Articular chondrocyte of knee joint (primary cell): ENCODE results near the gene EGR4. TPM values are rescaled to one million over a fixed set of nuclear protein-coding genes. Genes with fewer than 3 reads are reported as not detected.

Source experiments
- small RNA-seq: library from RNA; depleted of rRNA; stranded (forward); fragments of <200 nt; gene quantifications from one replicate; pipeline ENCODE3, GENCODE V24; 2012
- total RNA-seq: library from RNA; depleted of rRNA; stranded (reverse); fragments of >200 nt; gene quantifications from 2 replicates; pipeline ENCODE4 v1.2.3, GENCODE V29; 2012

EGR4 gene
- total RNA-seq, result not detected in 2 replicates

DNA sequence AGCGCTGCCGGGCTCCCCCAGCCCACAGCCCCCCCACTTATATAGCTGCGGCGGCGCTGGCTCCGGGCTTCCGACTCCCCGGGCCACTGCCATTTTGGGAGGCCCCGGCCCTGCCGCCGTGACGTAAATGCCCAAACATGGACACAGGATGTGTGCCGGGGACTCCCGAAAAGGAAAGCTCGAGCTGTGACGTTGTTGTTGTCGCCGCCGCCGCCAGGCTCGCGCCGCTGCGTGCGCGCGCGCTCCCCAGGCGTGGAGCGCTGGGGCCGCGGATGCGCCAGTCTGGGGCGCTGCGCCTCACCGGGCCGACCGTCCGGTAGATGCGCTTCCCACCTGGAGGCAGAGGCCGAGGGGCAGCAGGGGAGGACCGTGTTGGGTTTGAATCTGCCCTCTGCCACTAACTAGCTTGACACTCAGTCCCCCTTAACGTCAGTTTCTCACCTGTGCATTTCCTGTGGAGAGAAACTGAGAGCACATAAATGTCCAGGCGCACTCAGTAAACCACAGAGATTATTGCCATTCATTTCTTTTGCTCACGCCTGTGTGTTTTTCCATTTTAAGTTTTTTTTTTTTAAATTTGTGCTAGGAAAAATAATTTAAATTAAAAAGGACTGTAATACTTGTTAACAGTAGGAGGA, at the start of gene EGR4:
Gene EGR4, minus strand, starts transcription at position 15 of the 638 bp plus-strand sequence. CDS start 231 bp downstream, outside the sequence.

DNA sequence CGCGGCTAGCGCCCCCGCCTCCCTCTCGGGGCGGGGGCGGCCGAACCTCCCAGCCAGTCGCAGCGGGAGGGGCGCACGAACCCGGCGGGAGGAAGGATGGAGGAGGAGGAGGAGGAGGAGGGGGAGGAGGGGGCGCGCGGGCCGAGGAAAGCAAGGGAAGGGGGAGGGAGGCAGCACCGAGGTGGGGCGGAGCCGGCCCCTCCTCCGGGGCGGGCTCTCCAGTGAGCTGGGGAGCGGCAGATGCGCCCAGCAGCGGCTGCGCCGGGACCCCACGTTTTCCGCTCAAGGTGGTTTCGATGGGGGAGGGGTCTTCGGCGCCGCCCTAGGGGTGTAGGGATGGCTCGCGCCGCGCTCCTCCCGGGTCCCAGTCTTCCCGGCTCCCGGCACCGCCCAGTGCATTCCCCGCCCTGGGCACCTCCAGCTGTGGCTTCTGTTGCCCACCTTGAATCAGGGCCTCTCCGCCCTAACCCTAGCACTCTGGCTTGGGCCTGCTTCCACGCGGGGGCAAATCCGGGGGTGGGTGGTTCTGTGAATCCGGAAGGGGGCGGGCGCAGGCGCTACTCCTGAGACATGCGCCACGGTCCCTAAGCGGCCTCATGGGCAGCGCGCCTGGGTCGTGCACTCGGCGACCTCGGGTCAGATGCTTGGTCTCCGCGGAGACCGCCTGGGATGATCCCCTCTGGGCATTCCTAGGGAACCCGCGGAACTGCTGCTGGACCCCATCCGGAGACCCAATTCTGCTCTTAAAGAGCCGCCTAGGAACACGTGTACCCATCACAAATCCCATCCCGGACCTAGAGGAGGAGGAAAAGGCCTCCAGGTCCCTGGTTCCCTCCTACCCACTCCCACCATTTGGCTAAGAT, 8.8 kb downstream of the EGR4 start, which contains the start of gene FBXO41:
Gene FBXO41, minus strand, starts transcription at position 183 of the 863 bp plus-strand sequence. CDS start 14,848 bp downstream, outside the sequence.

Small RNA genes within 50 kb of the gene (small RNA-seq; reads per million reads assigned to genes)
- not detected for gene RNU6-111P

Other genes with a start within 250 kb of the EGR4 start
- 16.6 and 17.8 TPM in 2 replicates for gene SFXN5, start 221.8 kb downstream of the EGR4 start, total RNA-seq
- gene RAB11FIP5, start 180.6 kb downstream of the EGR4 start, total RNA-seq, result 60.9 and 63.1 TPM in 2 replicates
- not detected in 2 replicates for gene NOTO, start 91.0 kb downstream of the EGR4 start, total RNA-seq
- 19.3 and 22.0 TPM in 2 replicates for gene SMYD5, start 79.3 kb downstream of the EGR4 start, total RNA-seq
- gene PRADC1, start 60.3 kb downstream of the EGR4 start, total RNA-seq, result 11.1 and 12.0 TPM in 2 replicates
- gene CCT7, start 59.2 kb downstream of the EGR4 start, total RNA-seq, result 186 and 191 TPM in 2 replicates
- 1.3 and 1.4 TPM in 2 replicates for gene FBXO41, start 9.1 kb downstream of the EGR4 start, total RNA-seq
- gene ALMS1, start 92.3 kb upstream of the EGR4 start, total RNA-seq, result 30.7 and 32.5 TPM in 2 replicates